ENCODE data around the gene BSPRY.
A peak's percentile ranks its signal among the peaks of the same experiment; 100 is the strongest.
"Not testable (repeated sequence)": the region's sequence is repeated elsewhere in the genome, so short reads cannot be mapped to it uniquely, and the experiment has no call there.

BSPRY gene

DNA sequence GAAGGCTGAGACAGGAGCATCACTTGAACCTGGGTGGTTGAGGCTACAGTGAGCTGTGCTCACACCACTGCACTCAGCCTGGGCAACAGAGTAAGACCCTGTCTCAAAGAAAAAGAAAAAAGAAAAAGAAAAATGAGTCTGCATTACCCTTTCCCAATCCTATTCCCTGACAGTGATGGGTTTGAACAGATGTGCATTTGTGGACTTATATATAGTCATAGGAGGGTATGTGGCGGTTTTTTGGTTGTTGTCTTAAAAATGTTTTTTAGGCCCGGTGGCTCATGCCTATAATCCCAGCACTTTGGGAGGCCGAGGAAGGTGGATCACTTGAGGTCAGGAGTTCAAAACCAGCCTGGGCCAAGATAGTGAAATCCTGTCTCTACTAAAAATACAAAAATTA is 14.0 kb downstream of the BSPRY start:
- Histone ChIP-seq H3K9me3 (replicated peaks in 1 of 2; ENCODE audit: control insufficient read depth in 2 of 2, insufficient read depth in 1 of 2, low read depth in 1 of 2, low read length in 2 of 2) (no peaks in the 10 kb centered on the region), H3K79me1 (ENCODE audit: low read depth, low read length) (no peaks in the 10 kb centered on the region), H3K4me1 (ENCODE audit: control insufficient read depth in 2 of 2, insufficient read depth in 1 of 2, low read depth in 1 of 2, low read length in 2 of 2) (peaks cover 8 to 9% of the 10 kb centered on the region in 2 donors), H2BK5ac (ENCODE audit: low read length) (no peak overlapping the region), H2BK15ac (ENCODE audit: low read length) (no peak overlapping the region), H2BK12ac (ENCODE audit: low read length) (no peak overlapping the region), H4K8ac (ENCODE audit: low read depth, low read length) (no peak overlapping the region), H3K4ac (ENCODE audit: low read length) (no peak overlapping the region), H4K91ac (ENCODE audit: low read depth, low read length, poor library complexity) (no peak overlapping the region), H2BK120ac (ENCODE audit: low read depth, low read length) (no peak overlapping the region), H3K27ac (replicated peaks; ENCODE audit: low read length) (no peak overlapping the region), H3K23ac (ENCODE audit: low read depth, low read length, poor library complexity) (no peak overlapping the region), H2AK5ac (ENCODE audit: low read depth, low read length) (no peak overlapping the region), H3K14ac (ENCODE audit: low read length) (no peak overlapping the region), H2AFZ (ENCODE audit: low read length) (no peak overlapping the region), H3K18ac (ENCODE audit: low read length) (no peak overlapping the region), H3K27me3 (ENCODE audit: control insufficient read depth in 3 of 3, insufficient read depth in 3 of 3, low read depth in 1 of 3, low read length in 3 of 3) (peaks cover 0 to 37% (median 0%) of the 10 kb centered on the region in 3 experiments), H3K9ac (ENCODE audit: low read depth, low read length, poor library complexity) (no peak overlapping the region), H3K4me2 (ENCODE audit: insufficient read depth, low read length, poor library complexity, severe bottlenecking) (no peak overlapping the region), H3K36me3 (replicated peaks in 1 of 2; ENCODE audit: control insufficient read depth in 2 of 2, insufficient read depth in 2 of 2, low read length in 2 of 2) (no peaks in the 10 kb centered on the region), H3K4me3 (ENCODE audit: low read length in 2 of 2) (no peak overlapping the region)
- WGBS, 2 donors (ENCODE audit: extremely low coverage in 2 of 2, insufficient read length in 2 of 2, insufficient replicate concordance in 1 of 2): no CpG with 5 or more reads among the region's 3 CpGs
- DNase-seq (ENCODE audit: low spot score): no peak

- H2AFZ ChIP-seq (ENCODE audit: low read length): no peak overlapping the region
- no peak for DNase-seq (ENCODE audit: low spot score)
- no peak overlapping the region for H3K4me2 ChIP-seq (ENCODE audit: insufficient read depth, low read length, poor library complexity, severe bottlenecking)
- no peak overlapping the region for H4K91ac ChIP-seq (ENCODE audit: low read depth, low read length, poor library complexity)
- no peaks in the 10 kb centered on the region for H3K9me3 ChIP-seq (replicated peaks in 1 of 2; ENCODE audit: control insufficient read depth in 2 of 2, insufficient read depth in 1 of 2, low read depth in 1 of 2, low read length in 2 of 2)
- no peak overlapping the region for H3K14ac ChIP-seq (ENCODE audit: low read length)
- H2BK12ac ChIP-seq (ENCODE audit: low read length): no peak overlapping the region
- peaks cover 8 to 12% of the 10 kb centered on the region in 2 donors for H3K4me1 ChIP-seq (ENCODE audit: control insufficient read depth in 2 of 2, insufficient read depth in 1 of 2, low read depth in 1 of 2, low read length in 2 of 2)
- no peak overlapping the region for H3K27ac ChIP-seq (replicated peaks; ENCODE audit: low read length)
- no peak overlapping the region for H3K9ac ChIP-seq (ENCODE audit: low read depth, low read length, poor library complexity)
- no peaks in the 10 kb centered on the region for H3K36me3 ChIP-seq (replicated peaks in 1 of 2; ENCODE audit: control insufficient read depth in 2 of 2, insufficient read depth in 2 of 2, low read length in 2 of 2)
- H4K8ac ChIP-seq (ENCODE audit: low read depth, low read length): no peak overlapping the region
- H3K79me1 ChIP-seq (ENCODE audit: low read depth, low read length): no peaks in the 10 kb centered on the region
- no peak overlapping the region for H3K4ac ChIP-seq (ENCODE audit: low read length)
- H2AK5ac ChIP-seq (ENCODE audit: low read depth, low read length): no peak overlapping the region
- H2BK120ac ChIP-seq (ENCODE audit: low read depth, low read length): no peak overlapping the region
- H3K18ac ChIP-seq (ENCODE audit: low read length): no peak overlapping the region
- WGBS, 2 donors (ENCODE audit: extremely low coverage in 2 of 2, insufficient read length in 2 of 2, insufficient replicate concordance in 1 of 2): no CpG with 5 or more reads among the region's 1 CpG
- peaks cover 0 to 39% (median 0%) of the 10 kb centered on the region in 3 experiments for H3K27me3 ChIP-seq (ENCODE audit: control insufficient read depth in 3 of 3, insufficient read depth in 3 of 3, low read depth in 1 of 3, low read length in 3 of 3)
- H2BK5ac ChIP-seq (ENCODE audit: low read length): no peak overlapping the region
- no peak overlapping the region for H2BK15ac ChIP-seq (ENCODE audit: low read length)
- no peak overlapping the region for H3K23ac ChIP-seq (ENCODE audit: low read depth, low read length, poor library complexity)
- H3K4me3 ChIP-seq (ENCODE audit: low read length in 2 of 2): no peak overlapping the region
Observed at GRCh38 chr9:113364951-113365350, 15.6 kb downstream of the BSPRY start.

GRCh38 chr9:113365652-113366051 is 16.3 kb downstream of the BSPRY start:
- H2AK5ac ChIP-seq (ENCODE audit: low read depth, low read length); H3K4ac ChIP-seq (ENCODE audit: low read length); H4K8ac ChIP-seq (ENCODE audit: low read depth, low read length); H2BK5ac ChIP-seq (ENCODE audit: low read length); H3K9ac ChIP-seq (ENCODE audit: low read depth, low read length, poor library complexity); H3K9me3 ChIP-seq (replicated peaks in 1 of 2; ENCODE audit: control insufficient read depth in 2 of 2, insufficient read depth in 1 of 2, low read depth in 1 of 2, low read length in 2 of 2); H3K14ac ChIP-seq (ENCODE audit: low read length); H2BK15ac ChIP-seq (ENCODE audit: low read length); H3K4me3 ChIP-seq (ENCODE audit: low read length in 2 of 2); DNase-seq (ENCODE audit: low spot score); H2BK120ac ChIP-seq (ENCODE audit: low read depth, low read length); H3K18ac ChIP-seq (ENCODE audit: low read length); H3K27ac ChIP-seq (replicated peaks; ENCODE audit: low read length); H2AFZ ChIP-seq (ENCODE audit: low read length); H3K23ac ChIP-seq (ENCODE audit: low read depth, low read length, poor library complexity); H3K4me2 ChIP-seq (ENCODE audit: insufficient read depth, low read length, poor library complexity, severe bottlenecking); H4K91ac ChIP-seq (ENCODE audit: low read depth, low read length, poor library complexity); H3K79me1 ChIP-seq (ENCODE audit: low read depth, low read length); H3K36me3 ChIP-seq (replicated peaks in 1 of 2; ENCODE audit: control insufficient read depth in 2 of 2, insufficient read depth in 2 of 2, low read length in 2 of 2); H2BK12ac ChIP-seq (ENCODE audit: low read length): not testable (repeated sequence)
- peaks cover 0 to 32% (median 0%) of the 10 kb centered on the region in 3 experiments for H3K27me3 ChIP-seq (ENCODE audit: control insufficient read depth in 3 of 3, insufficient read depth in 3 of 3, low read depth in 1 of 3, low read length in 3 of 3)
- no CpG with 5 or more reads among the region's 3 CpGs for WGBS, 2 donors (ENCODE audit: extremely low coverage in 2 of 2, insufficient read length in 2 of 2, insufficient replicate concordance in 1 of 2)
- peaks cover 8 to 14% of the 10 kb centered on the region in 2 donors for H3K4me1 ChIP-seq (ENCODE audit: control insufficient read depth in 2 of 2, insufficient read depth in 1 of 2, low read depth in 1 of 2, low read length in 2 of 2)

DNA sequence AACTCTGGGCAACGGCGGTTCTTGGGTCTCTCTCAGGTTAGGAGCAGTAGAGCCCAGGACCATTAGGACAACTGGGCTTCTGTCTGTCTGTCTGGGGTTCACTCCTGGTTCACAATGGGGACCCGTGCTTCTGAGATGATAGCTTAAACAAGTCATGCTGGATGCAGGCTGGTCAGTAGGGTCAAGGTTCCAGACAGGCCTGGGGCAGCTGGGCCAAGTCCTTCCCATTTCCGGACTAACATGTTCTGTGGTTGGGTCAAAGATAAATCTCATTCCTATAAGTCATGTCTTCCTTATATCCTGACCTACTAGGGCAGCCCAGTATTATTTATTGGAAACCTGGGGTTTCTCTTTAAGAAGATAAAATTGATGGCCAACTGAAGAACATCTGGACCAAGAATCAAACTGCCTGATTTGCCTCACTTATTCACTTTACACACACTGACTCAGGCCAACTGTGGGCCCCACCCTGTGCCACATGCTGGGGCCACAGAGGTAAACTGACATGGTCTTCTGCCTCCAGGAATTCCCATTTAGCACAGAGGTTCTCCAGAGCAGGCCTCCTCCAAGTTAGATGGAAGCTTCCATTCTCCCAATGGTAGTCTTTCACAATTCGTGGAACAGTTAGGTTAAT is 19.1 kb downstream of the BSPRY start:
- H3K27ac ChIP-seq (replicated peaks; ENCODE audit: low read length): no peak overlapping the region
- H3K4me3 ChIP-seq (ENCODE audit: low read length in 2 of 2): no peak overlapping the region
- WGBS, 2 donors (ENCODE audit: extremely low coverage in 2 of 2, insufficient read length in 2 of 2, insufficient replicate concordance in 1 of 2): no CpG with 5 or more reads among the region's 5 CpGs
- no peak overlapping the region for H2BK12ac ChIP-seq (ENCODE audit: low read length)
- H3K9ac ChIP-seq (ENCODE audit: low read depth, low read length, poor library complexity): no peak overlapping the region
- H3K4ac ChIP-seq (ENCODE audit: low read length): no peak overlapping the region
- no peak overlapping the region for H2BK5ac ChIP-seq (ENCODE audit: low read length)
- no peak overlapping the region for H3K23ac ChIP-seq (ENCODE audit: low read depth, low read length, poor library complexity)
- no peak overlapping the region for H3K4me2 ChIP-seq (ENCODE audit: insufficient read depth, low read length, poor library complexity, severe bottlenecking)
- no peak overlapping the region for H3K18ac ChIP-seq (ENCODE audit: low read length)
- peaks cover 0 to 4% of the 10 kb centered on the region in 2 donors for H3K4me1 ChIP-seq (ENCODE audit: control insufficient read depth in 2 of 2, insufficient read depth in 1 of 2, low read depth in 1 of 2, low read length in 2 of 2)
- peaks cover 0 to 19% (median 0%) of the 10 kb centered on the region in 3 experiments for H3K27me3 ChIP-seq (ENCODE audit: control insufficient read depth in 3 of 3, insufficient read depth in 3 of 3, low read depth in 1 of 3, low read length in 3 of 3)
- DNase-seq (ENCODE audit: low spot score): no peak
- no peak overlapping the region for H3K14ac ChIP-seq (ENCODE audit: low read length)
- no peaks in the 10 kb centered on the region for H3K79me1 ChIP-seq (ENCODE audit: low read depth, low read length)
- H3K36me3 ChIP-seq (replicated peaks in 1 of 2; ENCODE audit: control insufficient read depth in 2 of 2, insufficient read depth in 2 of 2, low read length in 2 of 2): peaks cover 2 to 8% of the 10 kb centered on the region in 2 donors
- H4K8ac ChIP-seq (ENCODE audit: low read depth, low read length): no peak overlapping the region
- H4K91ac ChIP-seq (ENCODE audit: low read depth, low read length, poor library complexity): peak overlapping the region; percentile 40
- H2BK15ac ChIP-seq (ENCODE audit: low read length): no peak overlapping the region
- no peak overlapping the region for H2BK120ac ChIP-seq (ENCODE audit: low read depth, low read length)
- no peaks in the 10 kb centered on the region for H3K9me3 ChIP-seq (replicated peaks in 1 of 2; ENCODE audit: control insufficient read depth in 2 of 2, insufficient read depth in 1 of 2, low read depth in 1 of 2, low read length in 2 of 2)
- no peak overlapping the region for H2AK5ac ChIP-seq (ENCODE audit: low read depth, low read length)
- no peak overlapping the region for H2AFZ ChIP-seq (ENCODE audit: low read length)

Measured in neuronal stem cell (in vitro differentiated cells).